DMS53 treated with DMSO at 0.1 percent for 48 hours (cell line): ENCODE data around the gene CCL23.

ENCODE experiments used
- DNase-seq: peaks from one replicate; lab custom pipeline; 2025; ENCODE audit not compliant: unreplicated experiment; lab: John Stamatoyannopoulos, UW

Gene CCL23

DNA sequence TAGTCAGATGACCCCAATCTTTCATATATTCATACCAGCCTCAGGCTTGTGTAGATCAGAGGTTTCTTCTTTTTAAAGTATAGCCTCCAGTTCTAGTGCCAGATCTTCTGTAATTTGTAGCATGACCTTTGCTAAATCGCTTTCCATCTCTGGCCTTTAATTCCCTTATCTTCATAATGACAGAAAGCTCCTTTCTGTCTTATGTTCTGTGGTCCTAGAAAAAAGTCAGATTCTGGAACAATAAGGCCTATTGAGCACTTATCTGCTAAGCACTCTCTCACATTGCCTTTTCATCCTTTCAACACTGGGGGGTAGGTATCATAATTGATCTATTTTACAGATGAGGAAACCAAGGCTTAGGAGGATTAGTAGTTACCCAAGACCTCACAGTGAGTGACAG is 45.7 kb downstream of the CCL23 start:
- DNase-seq: no peak

DNA sequence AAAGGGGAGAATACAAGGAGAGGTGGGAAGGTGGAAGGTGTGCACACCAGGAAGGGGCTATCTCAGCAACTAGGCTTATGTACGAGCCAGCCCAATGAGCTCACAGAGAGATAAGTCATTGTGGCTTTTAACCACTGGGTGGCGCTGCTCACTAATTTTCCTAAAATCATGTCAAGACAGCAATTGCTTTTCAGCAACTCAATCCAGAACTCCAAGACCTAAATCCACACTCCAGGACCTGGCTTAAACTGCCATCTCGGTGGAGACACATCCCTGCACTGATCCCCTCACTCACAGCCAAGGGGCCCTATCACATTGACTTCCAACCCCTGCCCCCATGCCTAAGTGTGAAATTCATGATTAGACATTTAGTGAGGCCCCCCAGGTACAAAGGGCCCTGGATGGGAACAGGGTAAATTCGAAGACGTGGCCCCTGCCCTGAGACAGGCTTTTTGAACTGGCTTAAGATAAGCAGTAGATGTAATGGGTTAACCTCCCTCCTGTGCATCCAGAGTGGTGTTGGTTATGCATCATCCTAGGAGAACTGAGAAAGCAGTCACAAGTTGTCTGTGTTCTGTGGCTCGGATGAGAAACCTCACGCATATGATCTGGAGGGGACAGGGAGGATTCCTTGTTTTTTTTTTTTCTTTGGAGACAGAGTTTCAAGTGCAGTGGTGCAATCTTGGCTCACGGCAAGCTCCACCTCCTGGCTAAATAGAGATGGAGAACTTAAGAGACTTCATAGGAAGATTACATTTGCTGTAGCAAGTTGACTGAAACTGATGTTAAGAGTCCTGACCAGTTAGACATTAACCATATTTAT is 48.0 kb downstream of the CCL23 start:
- DNase-seq: peak; percentile 71

DNA sequence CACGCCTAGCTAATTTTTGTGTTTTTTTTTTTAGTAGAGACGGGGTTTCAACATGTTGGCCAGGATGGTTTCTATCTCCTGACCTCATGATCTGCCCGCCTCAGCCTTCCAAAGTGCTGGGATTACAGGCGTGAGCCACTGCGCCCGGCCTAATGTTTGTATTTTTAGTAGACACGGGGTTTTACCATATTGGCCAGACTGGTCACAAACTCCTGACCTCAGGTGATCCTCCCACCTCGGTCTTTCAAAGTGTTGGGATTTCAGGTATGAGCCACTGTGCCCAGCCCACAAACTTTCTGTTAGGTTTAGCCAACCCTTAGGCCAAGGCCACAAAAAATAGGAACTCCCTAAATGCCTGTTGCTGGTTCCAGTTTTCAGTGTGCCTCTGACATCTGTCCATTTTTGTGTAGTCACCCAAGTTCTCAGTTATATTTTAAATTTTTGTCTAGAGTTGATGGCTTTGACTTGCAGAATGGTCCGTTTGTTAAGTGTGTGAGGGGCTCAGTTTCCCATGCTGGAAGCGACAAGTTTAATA is 49.2 kb downstream of the CCL23 start:
- no peak for DNase-seq

DNA sequence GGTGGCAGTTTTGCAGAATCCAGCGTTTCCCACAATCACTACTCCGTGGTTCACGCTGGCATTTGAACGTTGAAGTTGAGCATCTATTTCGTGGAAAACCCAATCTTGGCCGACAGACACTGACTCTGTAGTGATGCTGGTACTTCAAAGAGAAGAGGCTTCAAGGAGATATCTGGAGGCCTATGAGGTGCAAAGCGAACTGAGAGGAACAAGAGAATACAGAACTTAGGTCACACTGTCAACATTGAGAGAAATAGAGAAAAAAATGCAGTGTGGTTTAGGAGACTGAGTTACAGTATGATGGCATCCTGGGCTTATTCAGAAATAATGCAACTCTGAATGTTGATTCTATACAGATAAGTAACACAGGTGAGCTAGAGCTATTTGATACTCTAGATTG is 52.5 kb downstream of the CCL23 start:
- no peak for DNase-seq

GRCh38 chr17:35963663-35964062 is 54.1 kb downstream of the CCL23 start:
- no peak for DNase-seq
